ENCODE results near the gene SPATA1. TPM values are rescaled to one million over a fixed set of nuclear protein-coding genes. Genes with fewer than 3 reads are reported as not detected.

Gene SPATA1
- total and polyA plus RNA-seq, 12 donors, result 0.29 to 1.5 (median 0.71) TPM; not detected in 5

DNA sequence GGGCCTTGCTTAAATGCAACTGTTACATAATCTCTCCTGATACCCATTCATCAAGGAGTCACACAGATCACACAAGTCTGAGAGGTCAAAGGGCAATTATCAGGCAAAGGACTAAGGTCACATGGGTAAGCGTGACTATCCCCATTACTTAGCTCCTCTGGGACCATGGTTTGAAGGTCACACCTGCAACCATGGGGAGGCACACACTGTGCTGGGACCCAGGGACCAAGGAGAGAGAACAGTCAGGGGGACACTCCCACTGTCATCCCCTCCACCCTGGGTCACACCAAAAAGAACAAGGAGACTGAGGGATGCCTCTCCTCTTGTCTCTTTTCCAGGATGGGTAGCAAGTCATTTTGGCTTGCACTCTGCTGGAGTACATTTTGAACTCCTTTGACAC is 99.0 kb downstream of the SPATA1 start:
- TF ChIP-seq POLR2A (IDR thresholded peaks at IDR 0.05), result no peak
- TF ChIP-seq, protein P1, sequence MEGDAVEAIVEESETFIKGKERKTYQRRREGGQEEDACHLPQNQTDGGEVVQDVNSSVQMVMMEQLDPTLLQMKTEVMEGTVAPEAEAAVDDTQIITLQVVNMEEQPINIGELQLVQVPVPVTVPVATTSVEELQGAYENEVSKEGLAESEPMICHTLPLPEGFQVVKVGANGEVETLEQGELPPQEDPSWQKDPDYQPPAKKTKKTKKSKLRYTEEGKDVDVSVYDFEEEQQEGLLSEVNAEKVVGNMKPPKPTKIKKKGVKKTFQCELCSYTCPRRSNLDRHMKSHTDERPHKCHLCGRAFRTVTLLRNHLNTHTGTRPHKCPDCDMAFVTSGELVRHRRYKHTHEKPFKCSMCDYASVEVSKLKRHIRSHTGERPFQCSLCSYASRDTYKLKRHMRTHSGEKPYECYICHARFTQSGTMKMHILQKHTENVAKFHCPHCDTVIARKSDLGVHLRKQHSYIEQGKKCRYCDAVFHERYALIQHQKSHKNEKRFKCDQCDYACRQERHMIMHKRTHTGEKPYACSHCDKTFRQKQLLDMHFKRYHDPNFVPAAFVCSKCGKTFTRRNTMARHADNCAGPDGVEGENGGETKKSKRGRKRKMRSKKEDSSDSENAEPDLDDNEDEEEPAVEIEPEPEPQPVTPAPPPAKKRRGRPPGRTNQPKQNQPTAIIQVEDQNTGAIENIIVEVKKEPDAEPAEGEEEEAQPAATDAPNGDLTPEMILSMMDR (IDR thresholded peaks at IDR 0.05), result no peak
- peaks cover 0 to 11% (median 0%) of the 10 kb centered on the region in 3 donors for H3K9me3 ChIP-seq (replicated peaks in 1 of 3)
- no peak overlapping the region for H3K4me3 ChIP-seq
- no peaks in the 10 kb centered on the region for H3K36me3 ChIP-seq (replicated peaks in 1 of 2)
- WGBS, 4 donors, result 86 to 100% (median 92%) methylated on average over 1 of the region's 1 CpG
- H3K27me3 ChIP-seq, result no peaks in the 10 kb centered on the region
- no peak overlapping the region for H3K27ac ChIP-seq
- H3K4me1 ChIP-seq (replicated peaks in 1 of 2), result no peaks in the 10 kb centered on the region
- no peak for DNase-seq
- intact Hi-C loops (cut with DNase I), result no loop called here

DNA sequence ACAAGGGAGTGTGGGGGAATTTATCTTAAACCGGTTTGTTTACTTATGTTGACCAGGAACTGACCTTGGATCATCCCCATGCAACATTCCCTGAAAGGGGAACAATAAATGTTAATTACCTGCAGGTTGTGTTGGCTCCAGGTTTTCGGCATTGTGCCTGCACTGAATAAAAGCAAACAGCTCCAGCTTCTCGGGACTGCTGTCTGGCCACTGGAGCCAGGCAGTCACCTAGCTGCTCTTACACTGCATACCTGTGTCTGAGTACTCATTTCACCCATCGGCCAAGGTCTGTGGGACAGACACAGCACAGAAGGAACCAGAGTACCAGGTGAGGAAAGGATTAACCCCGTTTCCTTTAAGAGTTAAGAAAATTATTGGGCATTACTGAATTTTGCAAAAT is 100.8 kb downstream of the SPATA1 start:
- no peaks in the 10 kb centered on the region for H3K27me3 ChIP-seq
- no peak for DNase-seq
- no peaks in the 10 kb centered on the region for H3K4me1 ChIP-seq (replicated peaks in 1 of 2)
- no peaks in the 10 kb centered on the region for H3K36me3 ChIP-seq (replicated peaks in 1 of 2)
- peaks cover 0 to 11% (median 0%) of the 10 kb centered on the region in 3 donors for H3K9me3 ChIP-seq (replicated peaks in 1 of 3)
- intact Hi-C loops (cut with DNase I), result no loop called here
- H3K27ac ChIP-seq, result no peak overlapping the region
- TF ChIP-seq, protein P1 (IDR thresholded peaks at IDR 0.05), result no peak
- TF ChIP-seq POLR2A (IDR thresholded peaks at IDR 0.05), result no peak
- 80 to 88% (median 85%) methylated on average over 5 of the region's 5 CpGs for WGBS, 4 donors
- H3K4me3 ChIP-seq, result no peak overlapping the region

DNA sequence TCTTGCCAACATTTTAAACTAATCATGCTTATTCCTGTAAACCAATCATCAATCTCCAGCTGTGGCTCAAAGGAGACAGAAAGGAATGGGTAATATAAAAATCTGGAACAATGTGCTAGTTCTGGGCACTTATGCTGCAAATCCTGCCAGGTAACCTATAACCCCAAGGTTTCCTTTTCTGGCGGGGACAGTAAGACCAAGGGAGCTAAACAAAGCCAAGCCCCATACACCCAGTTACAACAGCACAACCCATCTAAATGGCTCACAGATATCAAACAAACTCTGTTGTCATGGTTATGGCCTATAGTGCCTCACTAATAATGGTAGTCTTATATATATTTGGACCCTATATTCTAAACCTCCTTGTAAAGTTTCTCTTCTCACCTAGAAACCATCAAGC is 104.9 kb downstream of the SPATA1 start:
- Histone ChIP-seq H3K4me3 (no peak overlapping the region), H3K27me3 (no peaks in the 10 kb centered on the region), H3K4me1 (replicated peaks in 1 of 2) (no peaks in the 10 kb centered on the region), H3K36me3 (replicated peaks in 1 of 2) (no peaks in the 10 kb centered on the region), H3K27ac (no peak overlapping the region), H3K9me3 (replicated peaks in 1 of 3) (no peaks in the 10 kb centered on the region)
- WGBS, 4 donors, result 0 to 57% (median 12%) methylated on average over 1 of the region's 1 CpG
- DNase-seq, result no peak
- TF ChIP-seq, protein P1 (IDR thresholded peaks at IDR 0.05), result no peak
- TF ChIP-seq POLR2A (IDR thresholded peaks at IDR 0.05), result no peak
- intact Hi-C loops (cut with DNase I), result no loop called here

DNA sequence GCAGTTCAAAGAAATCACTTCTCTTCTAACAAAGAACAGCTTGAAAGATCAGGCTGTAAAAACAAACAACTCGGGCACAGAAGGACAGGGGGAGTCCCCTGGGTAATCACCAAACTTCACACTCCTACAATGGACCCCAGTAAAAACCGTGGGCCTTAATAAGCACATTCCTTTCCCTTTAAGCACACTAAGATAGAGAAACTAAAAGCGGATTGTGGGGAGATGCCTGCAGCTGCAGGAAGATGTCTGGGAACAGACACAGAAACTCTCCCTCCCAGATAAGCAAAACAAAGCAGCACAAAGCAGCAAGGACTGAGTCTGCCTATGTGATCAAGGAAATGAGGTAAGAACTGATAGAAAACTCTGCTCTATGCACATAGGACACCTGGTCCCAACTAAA is 105.6 kb downstream of the SPATA1 start:
- intact Hi-C loops (cut with DNase I), result no loop called here
- DNase-seq, result no peak
- Histone ChIP-seq H3K4me3 (no peak overlapping the region), H3K27ac (no peak overlapping the region), H3K4me1 (replicated peaks in 1 of 2) (no peaks in the 10 kb centered on the region), H3K36me3 (replicated peaks in 1 of 2) (no peaks in the 10 kb centered on the region), H3K9me3 (replicated peaks in 1 of 3) (no peaks in the 10 kb centered on the region), H3K27me3 (no peaks in the 10 kb centered on the region)
- no peak for TF ChIP-seq POLR2A (IDR thresholded peaks at IDR 0.05)
- TF ChIP-seq, protein P1 (IDR thresholded peaks at IDR 0.05), result no peak
- WGBS, 4 donors, result 37 to 51% (median 42%) methylated on average over 3 of the region's 3 CpGs
